ENCODE measurements around the gene SLC7A4. TPM values are rescaled to one million over a fixed set of nuclear protein-coding genes. Genes with fewer than 3 reads are reported as not detected.

The SLC7A4 gene
- total and polyA plus RNA-seq, 10 of the 15 experiments (the other 5 are each of a cell fraction or from before 2014, with no cell fraction given): 0.06 to 0.25 (median 0.14) TPM; not detected in 6

- Histone ChIP-seq H3K4me1 (ENCODE audit: control insufficient read depth, insufficient read depth, low read length) (peaks cover 14% of the 10 kb centered on the region), H3K36me3 (ENCODE audit: control insufficient read depth in 2 of 2, insufficient read depth in 2 of 2, low read length in 1 of 2) (no peaks in the 10 kb centered on the region), H3K9me3 (replicated peaks; ENCODE audit: control insufficient read depth, insufficient read depth, low read length) (no peaks in the 10 kb centered on the region), H3K4me3 (no peak overlapping the region), H3K4me2 (ENCODE audit: control insufficient read depth, insufficient read depth) (no peak overlapping the region), H4K20me1 (ENCODE audit: control insufficient read depth, insufficient read depth) (no peaks in the 10 kb centered on the region), H2AFZ (ENCODE audit: control insufficient read depth, low read depth, low read length) (no peak overlapping the region), H3K27ac (ENCODE audit: control insufficient read depth, insufficient read depth) (no peak overlapping the region), H3K79me2 (ENCODE audit: control insufficient read depth, insufficient read depth, low read length) (no peaks in the 10 kb centered on the region), H3K27me3 (replicated peaks in 1 of 2; ENCODE audit: control insufficient read depth in 2 of 2, insufficient read depth in 2 of 2, low read length in 1 of 2) (no peaks in the 10 kb centered on the region; a peak in 1 of 4 replicates), H3K9ac (ENCODE audit: control insufficient read depth, insufficient read depth, low read length) (no peak overlapping the region)
- POLR2A ChIA-PET: no interaction called here
- FAIRE-seq (no peak), DNase-seq (ENCODE audit: low read depth, low spot score) (no peak), ATAC-seq (no peak)
- RAD21 ChIA-PET (ENCODE audit: unreplicated experiment): no interaction called here
- intact Hi-C loops (cut with micrococcal nuclease; ENCODE audit: unreplicated experiment) (no loop called here), in situ Hi-C loops (cut with MboI) (no loop called here)
- no TSS peak for BruUV-seq (replicated peaks)
- TF ChIP-seq RBBP5 (conservative IDR thresholded peaks at IDR 0.05): no peak
- TF ChIP-seq EP300 (IDR thresholded peaks at IDR 0.05; ENCODE audit: borderline replicate concordance in 1 of 2, control insufficient read depth in 1 of 2, low read depth in 2 of 2, low read length in 2 of 2): no peak
- TF ChIP-seq FOXK2 (IDR thresholded peaks at IDR 0.05): no peak
- TF ChIP-seq CREM (IDR thresholded peaks at IDR 0.05; ENCODE audit: low read depth): no peak
- TF ChIP-seq PAX5 (IDR thresholded peaks at IDR 0.05; ENCODE audit: borderline replicate concordance, low read depth, low read length): no peak
- no peak for TF ChIP-seq MXI1 (IDR thresholded peaks at IDR 0.05; ENCODE audit: low read depth, low read length)
- TF ChIP-seq TCF12 (IDR thresholded peaks at IDR 0.05; ENCODE audit: low read depth, low read length): no peak
- no peak for TF ChIP-seq FOS (IDR thresholded peaks at IDR 0.05; ENCODE audit: borderline replicate concordance, extremely low read depth, insufficient read length)
- TF ChIP-seq POLR2AphosphoS2 (IDR thresholded peaks at IDR 0.05; ENCODE audit: low read depth, low read length): no peak
- TF ChIP-seq MLLT1 (IDR thresholded peaks at IDR 0.05): no peak
- TF ChIP-seq RFX5 (IDR thresholded peaks at IDR 0.05; ENCODE audit: low read depth, low read length): no peak
- TF ChIP-seq SIN3A (IDR thresholded peaks at IDR 0.05; ENCODE audit: low read depth, low read length): no peak
- TF ChIP-seq ZNF24 (IDR thresholded peaks at IDR 0.05): no peak
- TF ChIP-seq POU2F2 (IDR thresholded peaks at IDR 0.05; ENCODE audit: borderline replicate concordance, low read depth, low read length): no peak
- no peak for TF ChIP-seq ZBED1 (IDR thresholded peaks at IDR 0.05; ENCODE audit: borderline replicate concordance)
- no peak for TF ChIP-seq STAT3 (IDR thresholded peaks at IDR 0.05; ENCODE audit: low read depth, low read length)
- TF ChIP-seq RAD51 (IDR thresholded peaks at IDR 0.05): no peak
- TF ChIP-seq PKNOX1 (IDR thresholded peaks at IDR 0.05): no peak
- TF ChIP-seq STAT1 (conservative IDR thresholded peaks at IDR 0.05): no peak
- WGBS (ENCODE audit: insufficient coverage, insufficient replicate concordance, low lambda C conversion rate, missing lambda C conversion rate): 28% methylated on average over 12 of the region's 12 CpGs
- CTCF ChIA-PET: no interaction called here
- SMC1A ChIA-PET (ENCODE audit: uncharacterized antibody, unreplicated experiment): interaction anchor here (0.5 kb wide), 1 partner anchor 12 kb away, joined by 3 read pairs; no protein-coding TSS in a partner anchor
Observed at GRCh38 chr22:21029486-21030025, 2.8 kb downstream of the SLC7A4 start.

All from GM12878 (cell line).